K562 (cell line): Measurements from ENCODE around the gene TEX48. TPM values are rescaled to one million over a fixed set of nuclear protein-coding genes. Genes with fewer than 3 reads are reported as not detected.

Experiments used
- ATAC-seq: fragments of 200-7000 bp; cut with Tn5 transposase; 3 replicates; pipeline ENCODE4 v1.9.1; 2020; ENCODE audit warnings: moderate library complexity
- BruUV-seq: library from RNA; stranded (reverse); fragments of 400-500 nt; replicated peaks from 2 replicates; lab custom pipeline; 2021; lab: Mats Ljungman, UMichigan
- CTCF ChIA-PET: fragments of 300-600 bp; formaldehyde crosslinking; extraction: SDS; loops from one replicate; lab custom pipeline; 2021; ENCODE audit warnings: low intra/inter-chr PET ratio; lab: Yijun Ruan, JAX
- POLR2A ChIA-PET: fragments of 300-600, 350-650 bp; sonication (Branson Sonifier 250); formaldehyde crosslinking; extraction: SDS; loops from one replicate; lab custom pipeline; 2021; ENCODE audit warnings: antibody characterized with exemption, inconsistent platforms; lab: Yijun Ruan, JAX
- DNase-seq, 4 experiments: peaks; one replicate each; pipeline versions ENCODE4 v3.0.0 to v3.0.0-alpha.2; 2011 to 2018; ENCODE audit warnings: low spot score in 3 of 4, mixed read lengths in 3 of 4; ENCODE audit errors: extremely low read depth in 1 of 4
- FAIRE-seq: peaks from 2 replicates; lab custom pipeline; 2011; peaks lifted over from hg19 to GRCh38; lab: Jason Lieb, UNC
- H2AFZ ChIP-seq: 2 replicates; pipeline ENCODE4 v1.6.0; 2011; ENCODE audit warnings: low read depth, low read length, control low read depth, inconsistent platforms
- H3K27ac ChIP-seq: fragments of 200-600 bp; 3 replicates; pipeline ENCODE4 v1.8.0; 2011; ENCODE audit warnings: low read depth, mild to moderate bottlenecking, control low read depth, inconsistent platforms, low read length, moderate library complexity, mixed read lengths; ENCODE audit errors: extremely low read depth
- H3K27me3 ChIP-seq, 2 experiments: fragments of 300-600 bp in 1 of 2; 2 replicates in 1 of 2; 3 replicates in 1 of 2; pipeline versions ENCODE4 v1.6.0 to v1.8.0; 2011; ENCODE audit warnings: inconsistent platforms in 2 of 2, low read length in 2 of 2, mild to moderate bottlenecking in 1 of 2, mixed read lengths in 1 of 2, moderate library complexity in 1 of 2; ENCODE audit not compliant: control insufficient read depth in 2 of 2, insufficient read depth in 2 of 2
- H3K36me3 ChIP-seq: fragments of 300-600 bp; 3 replicates; pipeline ENCODE4 v1.8.0; 2011; ENCODE audit warnings: mild to moderate bottlenecking, low read length, inconsistent platforms; ENCODE audit not compliant: control insufficient read depth, insufficient read depth
- H3K4me1 ChIP-seq, 2 experiments: fragments of 200-600 bp in 1 of 2; replicated peaks in 1 of 2; 2 replicates in 1 of 2; 3 replicates in 1 of 2; pipeline versions ENCODE4 v1.5.1 to v1.8.0; 2011; ENCODE audit warnings: inconsistent platforms in 2 of 2, low read length in 2 of 2, mild to moderate bottlenecking in 1 of 2, mixed read lengths in 1 of 2, moderate library complexity in 1 of 2; ENCODE audit not compliant: control insufficient read depth in 2 of 2, insufficient read depth in 2 of 2
- H3K4me2 ChIP-seq: 2 replicates; pipeline ENCODE4 v1.6.1; 2011; ENCODE audit warnings: low read length, control low read depth, inconsistent platforms, mixed read lengths; ENCODE audit not compliant: insufficient read depth
- H3K4me3 ChIP-seq: fragments of 200-600 bp; sonication (generic), shearing (Covaris generic); 2 replicates; pipeline ENCODE4 v1.5.1; 2016; ENCODE audit warnings: control low read depth, inconsistent platforms
- H3K79me2 ChIP-seq: fragments of 200-600 bp; 3 replicates; pipeline ENCODE4 v1.8.0; 2011; ENCODE audit warnings: low read length, inconsistent platforms; ENCODE audit not compliant: control insufficient read depth, insufficient read depth
- H3K9ac ChIP-seq, 2 experiments: 2 replicates each; pipeline versions ENCODE4 v1.6.0 to v1.6.1; 2011; ENCODE audit warnings: low read depth in 2 of 2, low read length in 2 of 2, control low read depth in 1 of 2, inconsistent platforms in 1 of 2, mild to moderate bottlenecking in 1 of 2, mixed read lengths in 1 of 2; ENCODE audit not compliant: insufficient read depth in 1 of 2
- H3K9me1 ChIP-seq: one replicate; pipeline ENCODE4 v1.6.0; 2011; ENCODE audit warnings: inconsistent platforms, mild to moderate bottlenecking, low read length, moderate library complexity; ENCODE audit not compliant: control insufficient read depth, insufficient read depth
- H3K9me3 ChIP-seq: replicated peaks from 2 replicates; pipeline ENCODE4 v1.5.1; 2011; ENCODE audit warnings: low read depth, low read length, inconsistent platforms; ENCODE audit not compliant: control insufficient read depth, insufficient read depth
- H4K20me1 ChIP-seq: replicated peaks from 2 replicates; pipeline ENCODE4 v1.6.1; 2011; ENCODE audit warnings: low read length, inconsistent platforms, mixed read lengths; ENCODE audit not compliant: control insufficient read depth, insufficient read depth
- CBX1 ChIP-seq: sonication (generic); IDR thresholded peaks from 2 replicates; pipeline ENCODE4 v1.6.1; 2016; ENCODE audit warnings: antibody characterized with exemption, low read depth, mild to moderate bottlenecking
- KDM1A ChIP-seq, 2 experiments: fragments of 450-650 bp; IDR thresholded peaks; 2 replicates each; pipeline ENCODE4 v1.6.1; 2016; ENCODE audit warnings: mild to moderate bottlenecking in 2 of 2
- NFIX ChIP-seq: fragments of 250-450 bp; sonication (Bioruptor Pico); IDR thresholded peaks from 2 replicates; pipeline ENCODE4 v1.4.0; 2020; ENCODE audit warnings: low read depth, mild to moderate bottlenecking, moderate library complexity
- PTRF ChIP-seq: fragments of 450-650 bp; IDR thresholded peaks from 2 replicates; pipeline ENCODE4 v1.6.1; 2016; ENCODE audit warnings: mild to moderate bottlenecking, missing genetic modification characterization, missing compliant biosample characterization
- SP2 ChIP-seq: IDR thresholded peaks from 2 replicates; pipeline ENCODE4 v1.6.1; 2011; ENCODE audit warnings: mild to moderate bottlenecking, low read depth, low read length, moderate library complexity; ENCODE audit not compliant: poor library complexity, severe bottlenecking; ENCODE audit errors: extremely low read depth
- STAT6 ChIP-seq: sonication (generic); formaldehyde crosslinking; IDR thresholded peaks from 2 replicates; pipeline ENCODE4 v1.8.1; 2023; ENCODE audit warnings: mild to moderate bottlenecking, missing genetic modification reagents
- ZFP30 ChIP-seq: fragments of 250-450 bp; sonication (Bioruptor Pico); IDR thresholded peaks from 2 replicates; pipeline ENCODE4 v1.8.0; 2022; ENCODE audit warnings: moderate library complexity, mild to moderate bottlenecking, inconsistent platforms, borderline replicate concordance
- ZNF449 ChIP-seq: fragments of 250-450 bp; sonication (Bioruptor Pico); IDR thresholded peaks from 2 replicates; pipeline ENCODE4 v1.8.0; 2022; ENCODE audit warnings: moderate library complexity, mild to moderate bottlenecking, inconsistent platforms
- WGBS: fragments of 100-300 bp; shearing (Covaris generic); methylation state at CpG from one replicate; pipeline ENCODE4 v1.1.6; 2016; ENCODE audit warnings: low coverage, mixed read lengths; ENCODE audit not compliant: insufficient coverage; ENCODE audit errors: missing lambda C conversion rate; 5-methylcytosine and 5-hydroxymethylcytosine counted together
- in situ Hi-C: fragments of 300-500 bp; cut with MboI; formaldehyde crosslinking; loops from 4 replicates; pipeline ENCODE4 v1.15.0; 2018; ENCODE audit warnings: inconsistent platforms, mixed read lengths
- intact Hi-C: fragments of 100-400 bp; cut with micrococcal nuclease; formaldehyde crosslinking; loops from 2 replicates; pipeline ENCODE4 v1.14.2; 2022
- polyA plus RNA-seq, 8 experiments: library from polyadenylated mRNA; depleted of rRNA in 4 of 8; stranded (reverse) in 5 of 8; unstranded in 3 of 8; fragments of >200 nt; fragmentation: Nextera tagmentation in 2 of 8; fragmentation: Illumina TruSeq in 1 of 8; extraction: Ambion mirVana in 2 of 8; extraction: Trizol in 1 of 8; gene quantifications; 2 replicates each; pipeline versions ENCODE4 v1.2.1 to v1.2.3, GENCODE V29; 2011 to 2014; ENCODE audit warnings: inconsistent platforms in 1 of 8, missing spikeins in 1 of 8
- total RNA-seq, 7 experiments: library from RNA; depleted of rRNA in 6 of 7; stranded (reverse); fragments of >200 nt in 6 of 7; fragmentation: Illumina TruSeq in 2 of 7; extraction: Trizol in 2 of 7; gene quantifications; 2 replicates each; pipeline versions ENCODE4 v1.2.1 to v1.2.3, GENCODE V29; 2011 to 2021; ENCODE audit warnings: low replicate concordance in 1 of 7

The TEX48 gene
- total and polyA plus RNA-seq, 9 of the 15 experiments (the other 6 are each of a cell fraction or from before 2014, with no cell fraction given), result not detected

- no peak for TF ChIP-seq STAT6 (CRISPR knock-in tag)
- TF ChIP-seq CBX1, result no peak
Observed at GRCh38 chr9:114621561-114621960, 60.4 kb downstream of the TEX48 start (continued).

- DNase-seq (no peak), FAIRE-seq (no peak), ATAC-seq (no peak)
- Histone ChIP-seq H3K4me1 (peaks cover 5 to 6% of the 10 kb centered on the region in 2 experiments), H3K9me1 (no peaks in the 10 kb centered on the region), H3K27me3 (no peaks in the 10 kb centered on the region), H3K4me2 (no peak overlapping the region), H3K9me3 (peaks cover 7% of the 10 kb centered on the region), H3K4me3 (no peak overlapping the region), H4K20me1 (no peaks in the 10 kb centered on the region), H3K9ac (no peak overlapping the region), H3K36me3 (peaks cover 25% of the 10 kb centered on the region; the same call in 2 of the 3 replicates), H3K79me2 (peaks cover 11% of the 10 kb centered on the region; the same call in 2 of the 3 replicates), H2AFZ (no peak overlapping the region), H3K27ac (no peak overlapping the region)
- intact Hi-C loops (no loop called here), in situ Hi-C loops (no loop called here)
- no TSS peak for BruUV-seq
- POLR2A ChIA-PET, result no interaction called here
- WGBS, result 92% methylated on average over 13 of the region's 13 CpGs
- CTCF ChIA-PET, result no interaction called here
- TF ChIP-seq PTRF (tag) (no peak), ZNF449 (CRISPR knock-in tag) (no peak), SP2 (no peak), ZFP30 (CRISPR knock-in tag) (no peak), NFIX (CRISPR knock-in tag) (no peak), KDM1A (IDR thresholded peaks at IDR 0.05) (no peak)
Observed at GRCh38 chr9:114619191-114619761, 62.7 kb downstream of the TEX48 start.
